ENCODE measurements around the gene SIX2.

DNA sequence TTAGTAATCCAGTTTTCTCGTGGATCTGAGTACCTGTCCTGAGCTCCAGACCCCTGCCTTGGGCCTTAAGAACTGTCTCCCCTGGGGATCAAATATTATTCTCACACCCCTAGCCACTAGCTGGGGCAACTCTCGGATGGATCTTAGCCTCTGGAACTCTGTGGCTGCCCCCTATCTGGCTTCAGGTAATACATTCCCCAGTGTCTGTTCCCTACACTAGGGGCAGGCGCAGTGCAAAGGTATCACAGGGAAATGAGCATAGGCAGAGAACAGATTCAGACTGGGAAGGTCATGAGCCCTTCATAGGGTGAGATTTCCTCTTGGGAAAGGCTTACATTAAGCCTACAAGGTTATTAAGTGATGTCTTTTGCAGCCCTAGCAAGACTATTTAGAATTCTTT is 11.2 kb upstream of the SIX2 start:
- TF ChIP-seq, protein P1, sequence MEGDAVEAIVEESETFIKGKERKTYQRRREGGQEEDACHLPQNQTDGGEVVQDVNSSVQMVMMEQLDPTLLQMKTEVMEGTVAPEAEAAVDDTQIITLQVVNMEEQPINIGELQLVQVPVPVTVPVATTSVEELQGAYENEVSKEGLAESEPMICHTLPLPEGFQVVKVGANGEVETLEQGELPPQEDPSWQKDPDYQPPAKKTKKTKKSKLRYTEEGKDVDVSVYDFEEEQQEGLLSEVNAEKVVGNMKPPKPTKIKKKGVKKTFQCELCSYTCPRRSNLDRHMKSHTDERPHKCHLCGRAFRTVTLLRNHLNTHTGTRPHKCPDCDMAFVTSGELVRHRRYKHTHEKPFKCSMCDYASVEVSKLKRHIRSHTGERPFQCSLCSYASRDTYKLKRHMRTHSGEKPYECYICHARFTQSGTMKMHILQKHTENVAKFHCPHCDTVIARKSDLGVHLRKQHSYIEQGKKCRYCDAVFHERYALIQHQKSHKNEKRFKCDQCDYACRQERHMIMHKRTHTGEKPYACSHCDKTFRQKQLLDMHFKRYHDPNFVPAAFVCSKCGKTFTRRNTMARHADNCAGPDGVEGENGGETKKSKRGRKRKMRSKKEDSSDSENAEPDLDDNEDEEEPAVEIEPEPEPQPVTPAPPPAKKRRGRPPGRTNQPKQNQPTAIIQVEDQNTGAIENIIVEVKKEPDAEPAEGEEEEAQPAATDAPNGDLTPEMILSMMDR (conservative IDR thresholded peaks at IDR 0.05; ENCODE audit: low read length), result no peak
- TF ChIP-seq EZH2phosphoT487 (IDR thresholded peaks at IDR 0.05; ENCODE audit: borderline replicate concordance), result no peak
